GM19438 (cell line): ENCODE data around the gene ZEB1.

Experiments used
- ATAC-seq: cut with Tn5 transposase; IDR thresholded peaks from one replicate; pipeline ENCODE4 v1.9.1; 2021; ENCODE audit warnings: low read depth; ENCODE audit not compliant: unreplicated experiment

ZEB1 gene

DNA sequence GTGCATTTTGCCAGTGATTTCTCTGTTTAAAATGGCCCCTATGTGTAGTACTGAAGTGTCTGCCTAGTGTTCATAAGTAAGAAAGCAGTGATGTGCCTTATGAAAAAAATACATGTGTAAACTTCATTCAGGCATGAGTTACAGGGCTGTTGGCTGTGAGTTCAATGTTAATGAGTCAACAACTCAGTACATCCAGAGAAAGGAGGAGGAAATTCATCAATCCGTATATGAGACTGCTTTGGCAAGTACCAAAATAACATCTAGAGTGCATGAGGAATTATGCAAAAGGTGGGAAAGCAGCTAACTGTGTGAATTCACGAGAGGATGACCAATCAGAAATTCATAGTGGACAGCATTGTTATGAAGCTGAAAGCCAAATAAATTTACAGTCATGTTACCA is 255.6 kb downstream of the ZEB1 start:
- no peak for ATAC-seq

DNA sequence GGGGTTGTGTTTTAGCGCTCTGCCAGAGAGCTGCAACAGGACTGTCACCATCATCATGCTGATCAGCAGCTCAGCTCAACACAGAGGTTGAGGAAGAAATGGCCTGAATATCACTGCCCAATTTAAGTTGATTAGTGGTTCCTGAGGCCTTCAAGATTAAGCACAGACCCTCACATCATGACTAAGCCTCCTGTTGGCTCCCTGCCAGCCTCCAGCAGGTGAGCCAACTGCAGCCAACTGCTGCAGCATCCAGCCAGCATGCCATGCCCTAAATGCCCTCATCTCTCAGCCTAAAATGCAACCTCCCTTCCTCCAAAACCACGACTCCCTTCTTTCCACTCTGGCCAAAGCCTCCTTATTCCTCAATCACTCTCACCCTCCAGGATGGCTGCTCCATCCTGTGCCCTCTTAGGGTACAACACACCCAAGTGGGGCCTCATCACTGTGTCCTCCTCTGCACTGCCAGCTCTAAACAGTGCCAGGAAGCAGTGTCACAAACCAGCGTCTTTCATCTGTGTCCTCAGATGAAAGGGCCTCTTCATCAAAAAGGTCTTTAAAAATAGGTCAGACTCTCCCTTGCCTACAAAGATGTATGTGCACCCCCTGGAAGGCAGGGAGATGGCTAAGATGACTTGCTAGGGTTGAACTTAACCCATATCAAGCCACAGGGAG is 259.3 kb downstream of the ZEB1 start:
- no peak for ATAC-seq

DNA sequence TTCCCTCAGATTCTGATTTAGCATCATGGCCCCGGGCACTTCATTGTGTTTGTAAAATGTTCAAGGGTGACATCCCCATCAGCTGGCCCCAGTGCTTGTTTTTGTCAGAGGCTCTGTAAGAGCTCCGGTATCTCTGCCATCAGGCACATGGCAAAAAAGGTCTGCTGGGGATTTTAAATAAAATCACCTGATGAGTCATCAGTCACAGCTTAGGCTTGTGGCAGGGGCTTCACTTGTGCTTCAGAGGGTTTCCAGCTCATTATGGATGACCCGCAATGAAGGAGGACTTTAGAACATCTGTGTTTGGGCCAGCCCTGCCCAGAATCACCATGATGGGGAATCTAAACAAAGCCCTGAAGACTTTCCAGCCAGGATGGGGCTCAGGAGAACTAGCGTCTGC is 259.9 kb downstream of the ZEB1 start:
- ATAC-seq: no peak
